Measurements from ENCODE around the gene PAXX.

DNA sequence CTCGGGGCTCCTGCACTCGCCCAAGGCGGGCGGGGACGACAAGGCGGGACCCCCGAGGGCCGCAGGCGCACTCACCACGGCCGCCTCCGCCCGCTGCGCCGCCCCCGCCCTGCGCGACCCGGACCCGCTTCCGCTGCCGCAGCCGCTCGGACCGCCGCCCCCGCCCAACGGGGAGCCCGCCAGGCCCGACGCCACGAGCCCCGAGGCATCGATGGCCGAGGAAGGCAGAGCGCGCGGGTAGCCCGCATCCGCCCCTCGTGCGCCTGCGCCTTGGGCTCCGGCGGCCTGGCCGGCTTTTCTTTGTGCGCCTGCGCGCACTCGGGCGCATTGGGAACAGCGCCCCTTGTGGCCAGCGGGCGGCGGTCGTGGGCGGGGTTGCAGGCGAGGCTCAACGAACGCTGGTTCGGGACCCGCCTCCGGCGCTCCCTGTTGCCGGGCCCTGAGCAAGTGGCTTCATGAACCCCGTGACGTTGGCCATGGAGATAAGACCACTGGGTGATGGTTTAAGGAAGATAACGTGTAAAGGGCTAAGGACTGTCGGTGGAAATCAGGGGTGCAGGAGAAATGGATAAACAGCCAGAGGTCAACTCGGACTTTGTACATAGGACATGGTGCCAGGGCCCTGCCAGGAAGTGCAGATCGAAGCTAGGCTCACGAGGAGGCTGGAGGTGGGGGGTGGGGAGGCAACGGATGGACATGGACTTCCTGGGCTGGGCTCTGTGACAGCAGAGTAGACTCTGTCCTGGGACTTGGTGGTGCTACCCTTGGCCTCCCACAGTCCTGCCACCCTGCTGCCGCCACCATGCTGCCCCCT lies 47.5 kb upstream of the PAXX start, which contains the start of the genes C8G and FBXW5:
- TF ChIP-seq SUZ12 (IDR thresholded peaks at IDR 0.05) (no peak), ELF4 (IDR thresholded peaks at IDR 0.05) (no peak), SP1 (IDR thresholded peaks at IDR 0.05) (no peak), ZNF384 (IDR thresholded peaks at IDR 0.05) (no peak), TARDBP (IDR thresholded peaks at IDR 0.05) (no peak), FOXM1 (IDR thresholded peaks at IDR 0.05; ENCODE audit: borderline replicate concordance) (peak; percentile 77; the same call in 1 of the 2 replicates), FOXA1 (IDR thresholded peaks at IDR 0.05) (no peak)
